GM10266 (cell line): ENCODE data around the gene SMYD2.

Source experiments
- DNase-seq: peaks from one replicate; pipeline ENCODE4 v3.0.0; 2012; ENCODE audit errors: extremely low spot score
- CTCF ChIP-seq: IDR thresholded peaks from 2 replicates; pipeline ENCODE4 v1.5.1; 2012; ENCODE audit warnings: mild to moderate bottlenecking, low read depth; ENCODE audit not compliant: control insufficient read depth, insufficient read depth; ENCODE audit errors: missing control alignments

SMYD2 gene

GRCh38 chr1:214247501-214248041 lies 33.4 kb upstream of the SMYD2 start:
- no peak for DNase-seq
- TF ChIP-seq CTCF = no peak

- no peak for DNase-seq
- no peak for TF ChIP-seq CTCF
Observed at GRCh38 chr1:214248311-214249085, 32.5 kb upstream of the SMYD2 start.

- no peak for DNase-seq
- no peak for TF ChIP-seq CTCF
Observed at GRCh38 chr1:214249651-214250050, 31.3 kb upstream of the SMYD2 start.

GRCh38 chr1:214251354-214251753 lies 29.6 kb upstream of the SMYD2 start:
- DNase-seq = no peak
- no peak for TF ChIP-seq CTCF

- no peak for TF ChIP-seq CTCF
- no peak for DNase-seq
Observed at GRCh38 chr1:214255509-214255908, 25.4 kb upstream of the SMYD2 start.

- no peak for DNase-seq
- TF ChIP-seq CTCF = no peak
Observed at GRCh38 chr1:214259353-214259977, 21.5 kb upstream of the SMYD2 start.
